Adipocyte (in vitro differentiated cells): ENCODE data around the gene ANGEL1.
A peak's percentile ranks its signal among the peaks of the same experiment; 100 is the strongest.

Experiments
- DNase-seq: peaks from one replicate; pipeline ENCODE4 v3.0.0-alpha.2; 2015; ENCODE audit warnings: low read depth
- H3K27me3 ChIP-seq: replicated peaks from 2 replicates; pipeline ENCODE4 v1.7.0; 2013; ENCODE audit warnings: mild to moderate bottlenecking, low read length, moderate library complexity; ENCODE audit not compliant: control insufficient read depth, insufficient read depth
- H3K36me3 ChIP-seq: 2 replicates; pipeline ENCODE4 v1.7.0; 2013; ENCODE audit warnings: low read length, mild to moderate bottlenecking, moderate library complexity; ENCODE audit not compliant: control insufficient read depth, insufficient read depth, severe bottlenecking
- H3K4me1 ChIP-seq: 2 replicates; pipeline ENCODE4 v1.7.0; 2013; ENCODE audit warnings: mild to moderate bottlenecking, low read length, moderate library complexity; ENCODE audit not compliant: control insufficient read depth, insufficient read depth
- H3K4me3 ChIP-seq: 2 replicates; pipeline ENCODE4 v1.7.0; 2013; ENCODE audit warnings: mild to moderate bottlenecking, low read length, moderate library complexity
- H3K9ac ChIP-seq: 2 replicates; pipeline ENCODE4 v1.7.0; 2013; ENCODE audit warnings: mild to moderate bottlenecking, low read length, moderate library complexity
- H3K9me3 ChIP-seq: 2 replicates; pipeline ENCODE4 v1.7.0; 2013; ENCODE audit warnings: mild to moderate bottlenecking, low read length, moderate library complexity; ENCODE audit not compliant: control insufficient read depth

Gene ANGEL1

DNA sequence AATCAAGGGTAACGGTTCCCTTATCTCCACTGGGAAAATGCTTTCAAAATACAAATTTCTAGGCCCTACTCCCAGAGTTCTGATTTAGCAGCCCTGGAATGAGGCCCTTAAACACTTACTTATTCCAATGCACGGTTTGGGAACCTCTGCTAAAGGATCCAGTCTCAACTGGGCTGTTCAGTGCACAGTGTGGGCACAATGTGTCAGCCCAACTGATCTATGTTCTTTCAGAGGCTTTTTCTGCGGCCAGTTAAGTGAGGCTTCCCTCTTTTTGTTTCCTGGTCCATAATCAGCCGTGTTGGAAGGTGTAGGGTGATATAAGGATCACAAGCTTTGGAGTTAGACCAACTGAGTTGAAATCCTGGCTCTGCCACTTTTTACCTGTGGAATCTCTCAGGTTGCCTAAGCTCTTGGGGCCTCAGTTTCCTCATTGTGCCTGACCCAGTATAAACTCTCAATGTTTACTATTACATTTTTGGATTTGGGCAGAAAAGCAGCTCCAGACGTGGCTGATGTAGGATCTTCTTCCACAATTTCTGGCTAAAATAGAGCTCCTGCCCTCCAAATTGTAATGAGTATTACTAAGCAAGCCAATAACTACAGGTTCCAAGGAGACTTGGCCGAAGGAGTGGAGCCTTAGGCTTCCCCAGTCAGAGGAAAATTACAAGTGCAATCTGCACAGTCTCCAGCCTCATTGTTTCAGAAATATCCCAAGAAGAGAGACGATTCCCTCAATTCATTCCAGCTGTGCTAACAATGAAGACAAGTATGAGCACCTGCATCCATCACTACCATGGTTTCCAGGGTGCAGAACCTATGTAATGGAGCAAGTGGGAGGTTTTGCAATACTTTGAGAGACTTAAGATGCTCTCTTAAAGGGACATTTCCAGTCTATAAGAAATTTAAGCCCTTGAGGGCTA lies 2.3 kb upstream of the ANGEL1 start:
- H3K9ac ChIP-seq, result no peak overlapping the region
- peaks cover 16% of the 10 kb centered on the region for H3K4me1 ChIP-seq
- no peak overlapping the region for H3K4me3 ChIP-seq
- no peaks in the 10 kb centered on the region for H3K36me3 ChIP-seq
- no peaks in the 10 kb centered on the region for H3K9me3 ChIP-seq
- DNase-seq, result no peak
- peaks cover 8% of the 10 kb centered on the region for H3K27me3 ChIP-seq

DNA sequence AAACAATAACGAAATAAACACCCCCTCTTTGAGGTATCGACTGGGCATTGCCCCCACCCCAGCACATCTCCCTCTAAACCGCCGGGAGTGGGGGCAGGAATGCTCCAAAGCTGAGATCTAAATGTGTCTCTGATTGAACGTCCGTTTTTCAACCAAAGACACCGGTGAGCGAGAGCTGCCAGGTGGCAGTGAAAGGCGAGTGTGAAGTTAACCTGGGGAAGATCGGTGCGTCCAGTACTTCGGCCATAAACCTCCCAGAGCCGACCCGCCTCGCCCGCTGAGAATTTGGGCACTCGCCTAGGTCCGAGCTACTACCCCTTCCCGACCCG lies 625 bp downstream of the ANGEL1 start:
- Histone ChIP-seq H3K4me1 (peaks cover 16% of the 10 kb centered on the region), H3K9me3 (no peaks in the 10 kb centered on the region), H3K36me3 (peaks cover 13% of the 10 kb centered on the region), H3K9ac (peak overlapping the region; percentile 82), H3K27me3 (no peaks in the 10 kb centered on the region), H3K4me3 (peak overlapping the region; percentile 87)
- DNase-seq, result no peak

DNA sequence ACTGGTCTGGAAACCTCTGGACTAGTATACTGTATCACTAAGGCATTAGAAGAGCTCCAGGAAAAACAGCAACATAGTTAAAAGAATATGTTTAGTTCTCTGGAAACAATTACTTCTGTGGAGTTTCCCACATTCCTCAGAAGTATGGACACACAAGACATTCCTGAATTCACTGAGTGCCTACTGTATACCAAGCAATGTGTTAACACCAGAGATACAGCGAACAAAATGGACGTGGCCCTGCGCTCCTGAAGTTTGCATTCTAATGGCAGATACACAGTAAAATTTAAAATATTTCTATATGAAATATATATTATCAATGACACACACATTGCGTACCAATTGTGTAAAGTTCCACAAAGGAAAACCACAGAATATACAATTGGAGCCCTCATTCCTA lies 1.1 kb downstream of the ANGEL1 start:
- Histone ChIP-seq H3K4me3 (peak overlapping the region; percentile 87), H3K9me3 (no peaks in the 10 kb centered on the region), H3K36me3 (peaks cover 18% of the 10 kb centered on the region), H3K9ac (peak overlapping the region; percentile 82), H3K27me3 (no peaks in the 10 kb centered on the region), H3K4me1 (peaks cover 16% of the 10 kb centered on the region)
- peak; percentile 51 for DNase-seq

DNA sequence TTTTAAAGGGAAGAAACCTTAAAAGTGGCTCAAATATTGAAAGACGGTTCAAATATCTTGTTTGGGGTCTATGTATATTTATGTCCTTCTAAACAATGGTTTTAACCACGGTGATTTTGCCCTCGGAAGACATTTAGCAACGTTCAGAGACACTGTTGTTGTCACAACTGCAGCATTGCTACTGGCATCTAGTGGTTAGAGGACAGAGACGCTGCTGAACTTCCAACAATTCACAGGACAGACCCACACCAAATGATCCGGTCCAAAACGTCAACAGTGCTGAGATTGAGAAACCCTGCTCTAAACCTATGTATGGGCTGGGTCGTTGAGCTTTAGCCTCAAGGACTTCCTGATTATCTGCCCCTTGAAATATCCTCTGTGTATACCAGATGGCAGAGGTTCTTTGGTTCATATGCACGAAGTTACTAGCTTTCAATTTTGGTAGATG lies 1.7 kb downstream of the ANGEL1 start:
- Histone ChIP-seq H3K27me3 (no peaks in the 10 kb centered on the region), H3K4me3 (peak overlapping the region; percentile 87), H3K9me3 (no peaks in the 10 kb centered on the region), H3K36me3 (peaks cover 24% of the 10 kb centered on the region), H3K9ac (peak overlapping the region; percentile 82), H3K4me1 (peaks cover 16% of the 10 kb centered on the region)
- peak; percentile 82 for DNase-seq

DNA sequence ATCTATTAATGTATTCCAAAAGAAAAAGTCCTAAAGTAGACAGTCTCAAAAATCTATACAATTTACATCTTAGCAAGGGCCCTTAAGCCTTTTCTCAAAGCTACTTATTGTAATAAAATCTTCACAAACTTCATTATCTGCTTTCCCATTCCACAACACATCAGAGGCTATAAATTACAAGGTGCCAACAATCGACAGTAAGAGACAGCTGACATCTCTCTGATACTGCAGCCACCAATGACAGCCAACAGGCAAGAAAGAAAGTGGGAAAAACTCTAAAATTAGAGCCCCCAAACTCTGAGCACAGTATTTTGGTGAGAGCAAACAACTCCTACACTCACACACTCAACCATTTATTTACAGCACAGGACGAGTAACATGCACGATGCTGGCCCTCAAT lies 2.2 kb downstream of the ANGEL1 start:
- no peak for DNase-seq
- Histone ChIP-seq H3K36me3 (peaks cover 28% of the 10 kb centered on the region), H3K9ac (peak overlapping the region; percentile 82), H3K4me1 (peaks cover 16% of the 10 kb centered on the region), H3K4me3 (peak overlapping the region; percentile 87), H3K9me3 (no peaks in the 10 kb centered on the region), H3K27me3 (no peaks in the 10 kb centered on the region)

DNA sequence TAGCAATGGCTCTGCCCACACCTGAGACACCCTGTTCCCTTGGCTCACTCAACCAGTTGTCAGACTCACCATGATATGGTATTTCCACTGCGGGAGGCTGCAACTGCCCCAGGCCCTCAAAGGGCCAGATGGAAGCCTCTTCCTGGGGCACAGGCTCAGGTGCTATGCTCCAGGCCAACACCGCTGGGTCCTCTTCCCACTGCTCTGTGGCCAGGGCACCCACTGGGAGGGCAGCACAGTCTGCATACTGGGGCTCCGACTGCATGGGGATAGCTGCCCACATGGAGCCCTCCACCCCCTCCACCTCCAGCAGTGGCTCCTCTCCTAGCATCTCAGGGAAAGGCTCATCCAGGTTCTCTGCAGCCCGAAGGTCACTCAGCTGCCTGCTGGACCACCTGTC lies 3.7 kb downstream of the ANGEL1 start:
- no peaks in the 10 kb centered on the region for H3K27me3 ChIP-seq

DNA sequence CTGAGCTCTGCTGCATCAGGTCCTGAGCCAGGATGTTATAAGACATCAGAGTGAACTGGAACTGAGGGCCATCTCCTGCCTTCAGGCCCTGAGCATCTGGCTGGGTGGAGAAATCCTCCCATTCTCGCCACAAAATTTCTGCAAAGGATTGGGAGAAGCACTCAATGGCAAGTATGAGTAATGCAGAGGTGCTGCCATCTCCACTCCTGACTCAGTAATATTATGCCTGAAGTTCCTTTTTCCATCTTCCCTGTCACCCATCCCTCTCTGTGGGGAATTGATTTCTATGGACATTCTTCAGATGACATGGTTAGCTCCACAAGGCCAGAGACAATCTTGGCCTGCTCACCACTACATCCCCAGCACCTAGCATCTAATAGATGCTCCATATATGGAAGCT lies 4.7 kb downstream of the ANGEL1 start:
- Histone ChIP-seq H3K9ac (no peak overlapping the region), H3K4me1 (peaks cover 16% of the 10 kb centered on the region), H3K9me3 (no peaks in the 10 kb centered on the region), H3K4me3 (no peak overlapping the region), H3K36me3 (peaks cover 48% of the 10 kb centered on the region), H3K27me3 (no peaks in the 10 kb centered on the region)
- no peak for DNase-seq

More for the DNA sequence above, 3.7 kb downstream of the ANGEL1 start:
- H3K4me1 ChIP-seq, result peaks cover 16% of the 10 kb centered on the region
- peaks cover 38% of the 10 kb centered on the region for H3K36me3 ChIP-seq
- H3K9me3 ChIP-seq, result no peaks in the 10 kb centered on the region
- DNase-seq, result no peak
- H3K4me3 ChIP-seq, result no peak overlapping the region
- H3K9ac ChIP-seq, result no peak overlapping the region

DNA sequence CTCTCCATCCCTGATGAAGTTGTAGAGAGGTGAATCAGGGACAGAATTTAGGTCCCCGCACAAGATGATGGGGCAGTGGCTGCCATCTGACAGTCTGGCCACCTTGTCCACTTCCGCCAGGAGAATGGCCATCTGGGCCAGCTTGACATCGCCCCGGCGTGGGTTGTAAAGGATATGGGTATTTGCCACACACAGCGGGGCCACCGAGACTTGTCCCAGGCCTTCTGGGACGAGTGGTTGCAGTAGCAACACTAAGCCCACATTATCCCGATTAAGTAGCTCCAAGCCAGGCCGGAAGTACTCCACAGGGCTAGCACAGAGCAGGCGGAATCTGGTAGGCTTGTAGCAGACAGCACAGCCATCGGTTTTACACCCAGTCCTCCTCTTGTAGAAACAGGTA lies 6.2 kb downstream of the ANGEL1 start:
- Histone ChIP-seq H3K9me3 (no peaks in the 10 kb centered on the region), H3K36me3 (peaks cover 57% of the 10 kb centered on the region), H3K4me3 (no peak overlapping the region), H3K4me1 (peaks cover 10% of the 10 kb centered on the region), H3K9ac (no peak overlapping the region), H3K27me3 (no peaks in the 10 kb centered on the region)
- DNase-seq, result no peak

DNA sequence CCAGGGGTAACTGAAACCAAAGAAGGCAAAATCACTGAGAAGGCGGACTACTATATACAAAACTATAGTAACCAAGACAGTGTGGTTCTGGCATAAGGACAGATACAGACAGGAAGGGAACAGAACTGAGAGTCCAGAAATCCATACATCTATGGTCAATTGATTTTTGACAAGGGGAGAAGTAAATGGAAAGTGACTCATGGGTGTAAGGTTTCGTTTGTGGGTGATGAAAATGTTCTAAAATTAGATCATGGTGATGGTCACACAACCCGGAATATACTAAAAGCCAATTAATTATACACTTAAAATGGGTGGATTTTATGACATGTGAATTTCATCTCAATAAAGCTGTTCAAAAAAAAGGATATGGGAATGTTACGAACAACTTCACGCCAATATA lies 18.7 kb downstream of the ANGEL1 start:
- no peak for DNase-seq
- H3K4me1 ChIP-seq, result no peaks in the 10 kb centered on the region
- H3K27me3 ChIP-seq, result no peaks in the 10 kb centered on the region
- no peak overlapping the region for H3K4me3 ChIP-seq
- H3K36me3 ChIP-seq, result peaks cover 12% of the 10 kb centered on the region
- no peak overlapping the region for H3K9ac ChIP-seq
- H3K9me3 ChIP-seq, result no peaks in the 10 kb centered on the region

DNA sequence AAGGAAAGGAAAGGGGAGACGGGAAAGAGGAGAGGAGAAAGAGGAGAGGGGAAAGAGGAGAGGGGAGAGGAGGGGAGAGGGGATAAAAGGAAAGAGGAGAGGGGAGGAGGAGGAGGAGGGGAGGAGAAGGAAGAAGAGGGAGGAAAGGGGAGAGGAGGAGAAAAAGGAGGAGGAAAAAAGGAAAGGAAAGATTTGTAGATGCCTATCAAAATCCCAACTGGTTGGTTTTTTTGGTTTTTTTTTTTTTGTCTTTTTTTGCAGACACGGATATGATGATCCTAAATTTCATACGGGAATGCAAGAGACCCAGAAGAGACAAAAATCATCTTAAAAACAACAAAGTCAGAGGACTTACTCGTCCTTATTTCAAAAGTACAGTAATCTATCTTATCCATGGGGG lies 19.4 kb downstream of the ANGEL1 start:
- Histone ChIP-seq H3K9me3 (no peaks in the 10 kb centered on the region), H3K9ac (no peak overlapping the region), H3K36me3 (peaks cover 14% of the 10 kb centered on the region), H3K4me1 (no peaks in the 10 kb centered on the region), H3K27me3 (no peaks in the 10 kb centered on the region), H3K4me3 (no peak overlapping the region)
- DNase-seq, result no peak

DNA sequence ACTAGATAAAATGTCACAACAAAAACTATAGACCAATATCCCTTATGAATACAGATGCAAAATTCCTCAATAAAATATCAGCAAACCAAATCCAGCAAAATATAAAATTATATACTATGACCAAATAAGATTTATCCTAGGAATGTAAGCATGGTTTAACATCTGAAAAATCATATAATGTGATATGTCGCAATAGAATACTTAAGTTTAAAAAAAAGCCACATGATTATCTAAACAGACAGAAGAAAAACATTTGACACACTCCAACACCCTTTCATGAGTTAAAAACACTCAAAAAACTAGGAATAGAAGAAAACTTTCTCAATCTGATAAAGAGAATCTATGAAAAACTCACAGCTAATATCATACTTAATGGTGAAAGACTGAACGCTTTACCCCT lies 20.3 kb downstream of the ANGEL1 start:
- no peaks in the 10 kb centered on the region for H3K9me3 ChIP-seq
- DNase-seq, result peak; percentile 36
- H3K36me3 ChIP-seq, result peaks cover 19% of the 10 kb centered on the region
- H3K27me3 ChIP-seq, result no peaks in the 10 kb centered on the region
- no peak overlapping the region for H3K4me3 ChIP-seq
- no peaks in the 10 kb centered on the region for H3K4me1 ChIP-seq
- H3K9ac ChIP-seq, result no peak overlapping the region

DNA sequence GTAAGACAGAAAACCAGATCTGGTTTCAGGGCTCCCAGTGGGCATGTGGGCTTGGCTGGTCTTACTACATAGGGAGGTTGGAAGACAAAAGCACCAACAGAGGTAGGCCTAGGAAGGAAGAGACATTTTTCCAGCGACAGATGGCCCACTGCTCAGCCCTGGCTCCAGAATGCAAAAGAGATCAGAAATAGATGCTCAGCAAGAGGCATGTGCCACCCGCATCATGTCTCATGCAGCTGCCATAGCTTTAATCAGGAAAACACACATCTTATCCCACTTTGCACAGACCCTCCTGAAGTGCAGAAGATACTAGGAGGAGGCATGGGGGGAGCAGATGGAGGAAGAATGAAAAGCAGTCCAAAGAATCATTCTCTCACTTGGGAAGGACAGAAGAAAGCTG lies 26.1 kb downstream of the ANGEL1 start:
- Histone ChIP-seq H3K4me1 (peaks cover 2% of the 10 kb centered on the region), H3K4me3 (no peak overlapping the region), H3K27me3 (no peaks in the 10 kb centered on the region), H3K36me3 (peaks cover 28% of the 10 kb centered on the region), H3K9me3 (no peaks in the 10 kb centered on the region), H3K9ac (no peak overlapping the region)
- no peak for DNase-seq
